Vagina (tissue), 2 donors: ENCODE results near the gene KIF21A. TPM values are rescaled to one million over a fixed set of nuclear protein-coding genes. Genes with fewer than 3 reads are reported as not detected.

Source experiments
- DNase-seq, 2 donors: peaks; one replicate each; pipeline ENCODE4 v3.0.0-alpha.2; 2017; ENCODE audit errors: extremely low spot score in 2 of 2
- H3K27ac ChIP-seq: fragments of 200-600 bp; sonication (generic); one replicate; pipeline ENCODE4 v1.5.1; 2019
- H3K27me3 ChIP-seq: fragments of 200-600 bp; sonication (generic); one replicate; pipeline ENCODE4 v1.5.1; 2019
- H3K36me3 ChIP-seq, 2 donors: fragments of 200-600 bp; sonication (generic); one replicate each; pipeline ENCODE4 v1.5.1; 2017 to 2019
- H3K4me1 ChIP-seq: fragments of 200-600 bp; sonication (generic); one replicate; pipeline ENCODE4 v1.5.1; 2019
- H3K4me3 ChIP-seq, 2 donors: fragments of 200-600 bp; sonication (generic); 1 replicate in 1 of 2; 2 replicates in 1 of 2; pipeline ENCODE4 v1.5.1; 2016 to 2019
- H3K9me3 ChIP-seq: fragments of 200-600 bp; sonication (generic); one replicate; pipeline ENCODE4 v1.5.1; 2019
- POLR2A ChIP-seq, 2 donors: fragments of 450-650 bp; IDR thresholded peaks; one replicate each; pipeline ENCODE4 v1.6.1; 2017; ENCODE audit warnings: antibody characterized with exemption in 2 of 2, mild to moderate bottlenecking in 2 of 2, moderate library complexity in 2 of 2
- POLR2AphosphoS5 ChIP-seq, 2 donors: sonication (generic); formaldehyde crosslinking; IDR thresholded peaks; one replicate each; pipeline ENCODE4 v1.9.0; 2017; ENCODE audit warnings: antibody characterized with exemption in 2 of 2, mild to moderate bottlenecking in 2 of 2, low read depth in 1 of 2; ENCODE audit not compliant: insufficient read depth in 1 of 2
- intact Hi-C: fragments of 100-400 bp; cut with DNase I; formaldehyde crosslinking; loops from one replicate; pipeline ENCODE4 v1.15.1; 2023
- total RNA-seq: library from RNA; depleted of rRNA; stranded (reverse); fragments of >200 nt; gene quantifications from one replicate; pipeline ENCODE4 v1.2.3, GENCODE V29; 2016
- TF ChIP-seq, protein P1 (sequence below), 3 experiments: fragments of 450-650 bp in 2 of 3; fragments of 200-600 bp in 1 of 3; sonication (generic) in 1 of 3; IDR thresholded peaks; one replicate each; pipeline ENCODE4 v1.5.1; 2017 to 2019; ENCODE audit warnings: antibody characterized with exemption in 3 of 3, mild to moderate bottlenecking in 2 of 3, moderate library complexity in 2 of 3

KIF21A gene
- total RNA-seq, 1 donor from 2014 or later = 26.3 TPM

DNA sequence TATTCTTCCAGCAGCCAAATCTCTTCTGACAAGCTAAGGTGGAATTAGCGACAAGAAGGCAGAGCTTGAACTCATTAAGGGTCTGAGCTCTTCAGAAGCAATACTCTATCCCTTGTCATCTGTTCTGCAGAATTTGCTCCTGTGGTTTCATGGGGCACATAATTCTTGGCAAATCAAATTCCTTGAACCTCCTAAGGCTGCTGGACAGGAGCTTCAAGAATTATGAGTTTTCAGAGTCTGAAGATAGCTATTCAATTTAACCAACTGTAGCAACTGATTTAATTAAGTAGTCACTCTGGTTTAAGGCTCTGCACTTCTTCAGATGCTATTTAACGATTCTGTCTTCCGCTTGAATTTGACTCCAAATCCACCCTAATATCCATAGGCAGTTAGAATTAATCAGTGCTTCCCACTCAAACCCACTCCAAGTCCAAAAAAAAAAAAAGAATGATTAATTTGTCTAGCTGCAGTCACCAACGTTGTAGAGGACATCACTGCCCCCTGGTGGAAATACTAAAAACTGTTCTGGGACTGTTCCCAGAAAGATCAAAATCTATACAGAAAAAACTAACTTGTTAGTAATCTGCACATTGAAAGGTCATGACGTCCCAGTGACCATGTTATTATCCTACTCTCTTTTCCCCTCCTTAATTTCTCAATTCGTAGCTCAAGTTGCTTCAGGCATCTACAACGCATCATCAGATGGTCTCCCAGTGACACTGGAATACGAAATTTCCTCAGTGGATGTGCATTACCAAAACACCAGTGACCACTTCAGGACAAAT lies 169.9 kb downstream of the KIF21A start:
- intact Hi-C loops = no loop called here
- Histone ChIP-seq H3K27ac (no peak overlapping the region), H3K27me3 (no peaks in the 10 kb centered on the region), H3K4me1 (no peaks in the 10 kb centered on the region), H3K36me3 (no peaks in the 10 kb centered on the region), H3K4me3 (no peak overlapping the region), H3K9me3 (no peaks in the 10 kb centered on the region)
- TF ChIP-seq, protein P1, sequence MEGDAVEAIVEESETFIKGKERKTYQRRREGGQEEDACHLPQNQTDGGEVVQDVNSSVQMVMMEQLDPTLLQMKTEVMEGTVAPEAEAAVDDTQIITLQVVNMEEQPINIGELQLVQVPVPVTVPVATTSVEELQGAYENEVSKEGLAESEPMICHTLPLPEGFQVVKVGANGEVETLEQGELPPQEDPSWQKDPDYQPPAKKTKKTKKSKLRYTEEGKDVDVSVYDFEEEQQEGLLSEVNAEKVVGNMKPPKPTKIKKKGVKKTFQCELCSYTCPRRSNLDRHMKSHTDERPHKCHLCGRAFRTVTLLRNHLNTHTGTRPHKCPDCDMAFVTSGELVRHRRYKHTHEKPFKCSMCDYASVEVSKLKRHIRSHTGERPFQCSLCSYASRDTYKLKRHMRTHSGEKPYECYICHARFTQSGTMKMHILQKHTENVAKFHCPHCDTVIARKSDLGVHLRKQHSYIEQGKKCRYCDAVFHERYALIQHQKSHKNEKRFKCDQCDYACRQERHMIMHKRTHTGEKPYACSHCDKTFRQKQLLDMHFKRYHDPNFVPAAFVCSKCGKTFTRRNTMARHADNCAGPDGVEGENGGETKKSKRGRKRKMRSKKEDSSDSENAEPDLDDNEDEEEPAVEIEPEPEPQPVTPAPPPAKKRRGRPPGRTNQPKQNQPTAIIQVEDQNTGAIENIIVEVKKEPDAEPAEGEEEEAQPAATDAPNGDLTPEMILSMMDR (IDR thresholded peaks at IDR 0.05) = peak in 1 of 3 experiments; percentile 34
- TF ChIP-seq POLR2A (IDR thresholded peaks at IDR 0.05) (no peak), POLR2AphosphoS5 (IDR thresholded peaks at IDR 0.05; ENCODE audit: insufficient read depth in 1 of 2, low read depth in 1 of 2) (no peak)
- no peak for DNase-seq

DNA sequence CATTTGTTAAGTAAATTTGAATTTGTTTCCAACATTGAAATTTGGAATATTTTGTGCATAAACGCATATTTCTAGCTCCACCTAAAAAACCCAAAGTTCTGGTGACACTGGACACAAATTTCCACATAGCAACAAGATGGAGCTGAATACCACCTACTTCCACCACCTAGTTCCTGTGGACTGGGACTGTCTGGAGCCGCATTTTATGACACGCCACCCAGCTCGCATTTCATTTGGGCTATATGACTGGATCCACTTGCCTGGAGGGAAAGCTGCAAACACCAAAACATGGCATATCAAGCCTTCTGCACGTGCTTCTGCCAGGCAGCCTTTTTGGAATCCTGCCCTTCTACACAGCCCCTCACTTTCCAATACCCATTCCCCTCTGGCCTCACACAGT lies 173.4 kb downstream of the KIF21A start:
- TF ChIP-seq, protein P1 (IDR thresholded peaks at IDR 0.05) = no peak
- TF ChIP-seq POLR2AphosphoS5 (IDR thresholded peaks at IDR 0.05; ENCODE audit: insufficient read depth in 1 of 2, low read depth in 1 of 2) = no peak
- no peak for TF ChIP-seq POLR2A (IDR thresholded peaks at IDR 0.05)
- H3K9me3 ChIP-seq = no peaks in the 10 kb centered on the region
- intact Hi-C loops = no loop called here
- H3K27me3 ChIP-seq = no peaks in the 10 kb centered on the region
- no peak for DNase-seq
- no peaks in the 10 kb centered on the region for H3K4me1 ChIP-seq
- H3K27ac ChIP-seq = no peak overlapping the region
- no peak overlapping the region for H3K4me3 ChIP-seq
- H3K36me3 ChIP-seq = no peaks in the 10 kb centered on the region

DNA sequence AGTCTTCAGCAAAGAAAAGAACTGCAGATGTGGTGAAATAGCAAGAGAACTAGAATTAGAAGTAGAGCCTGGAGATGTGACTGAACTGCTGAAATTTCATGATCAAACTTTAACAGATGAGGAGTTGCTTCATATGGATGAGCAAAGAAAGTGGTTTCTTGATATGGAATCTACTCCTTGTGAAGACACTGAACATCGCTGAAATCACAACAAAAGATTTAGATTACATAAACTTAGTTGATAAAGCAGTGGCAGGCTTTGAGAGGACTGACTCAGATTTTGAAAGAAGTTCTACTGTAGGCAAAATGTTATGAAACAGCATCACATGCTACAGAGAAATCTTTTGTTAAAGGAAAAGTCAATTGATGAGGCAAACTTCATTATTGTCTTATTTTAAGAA lies 175.0 kb downstream of the KIF21A start:
- Histone ChIP-seq H3K4me1 (no peaks in the 10 kb centered on the region), H3K27ac (no peak overlapping the region), H3K27me3 (no peaks in the 10 kb centered on the region), H3K9me3 (no peaks in the 10 kb centered on the region), H3K36me3 (no peaks in the 10 kb centered on the region), H3K4me3 (no peak overlapping the region)
- intact Hi-C loops = no loop called here
- no peak for DNase-seq
- TF ChIP-seq POLR2AphosphoS5 (IDR thresholded peaks at IDR 0.05; ENCODE audit: insufficient read depth in 1 of 2, low read depth in 1 of 2) (no peak), POLR2A (IDR thresholded peaks at IDR 0.05) (no peak)
- TF ChIP-seq, protein P1 (IDR thresholded peaks at IDR 0.05) = no peak

DNA sequence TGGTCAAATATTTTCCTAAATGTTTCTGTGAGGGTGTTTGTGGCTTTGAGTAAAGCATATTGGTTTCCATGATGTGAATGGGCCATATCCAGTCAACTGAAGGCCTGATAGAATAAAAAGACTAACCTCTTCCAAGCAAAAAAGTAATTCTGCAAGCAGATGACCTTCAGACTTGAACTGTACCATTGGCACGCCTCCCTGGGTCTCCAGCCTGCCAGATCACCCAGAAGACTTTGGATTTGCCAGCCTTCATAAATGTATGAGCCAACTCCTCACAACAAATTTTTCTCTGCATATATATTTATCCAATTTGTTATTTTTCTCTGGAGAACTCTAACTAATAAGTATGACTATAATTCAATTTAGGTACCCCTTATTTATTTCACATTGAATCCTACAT lies 190.3 kb downstream of the KIF21A start:
- TF ChIP-seq, protein P1 (IDR thresholded peaks at IDR 0.05) = no peak
- TF ChIP-seq POLR2A (IDR thresholded peaks at IDR 0.05) (no peak), POLR2AphosphoS5 (IDR thresholded peaks at IDR 0.05; ENCODE audit: insufficient read depth in 1 of 2, low read depth in 1 of 2) (no peak)
- H3K9me3 ChIP-seq = no peaks in the 10 kb centered on the region
- intact Hi-C loops = no loop called here
- no peaks in the 10 kb centered on the region for H3K4me1 ChIP-seq
- H3K27me3 ChIP-seq = no peaks in the 10 kb centered on the region
- no peaks in the 10 kb centered on the region for H3K36me3 ChIP-seq
- no peak overlapping the region for H3K27ac ChIP-seq
- H3K4me3 ChIP-seq = no peak overlapping the region
- DNase-seq = no peak

Other genes starting within 250 kb of the KIF21A start
- gene ABCD2, start 176.7 kb upstream of the KIF21A start, total RNA-seq = 1.5 TPM